HepG2 (cell line): ENCODE data around the gene NUDT17. TPM values are rescaled to one million over a fixed set of nuclear protein-coding genes. Genes with fewer than 3 reads are reported as not detected.

Experiments
- ARNT ChIP-seq: fragments of 450-650 bp; IDR thresholded peaks from 2 replicates; pipeline ENCODE4 v1.6.1; 2017
- ATF1 ChIP-seq: IDR thresholded peaks from 2 replicates; pipeline ENCODE4 v1.6.1; 2016; ENCODE audit warnings: mild to moderate bottlenecking, control low read depth
- FOXA1 ChIP-seq, 2 experiments: fragments of 450-650 bp in 1 of 2; sonication (generic) in 1 of 2; formaldehyde crosslinking in 1 of 2; IDR thresholded peaks; 2 replicates each; pipeline versions ENCODE4 v1.4.0 to v1.6.1; 2016 to 2020; ENCODE audit warnings: missing genetic modification reagents in 1 of 2
- FOXA3 ChIP-seq: IDR thresholded peaks from 2 replicates; pipeline ENCODE4 v1.6.1; 2016; ENCODE audit warnings: missing genetic modification reagents, missing compliant biosample characterization
- FOXP4 ChIP-seq: sonication (generic); formaldehyde crosslinking; IDR thresholded peaks from 2 replicates; pipeline ENCODE4 v1.4.0; 2020; ENCODE audit warnings: missing genetic modification reagents
- HDAC6 ChIP-seq: fragments of 200-600 bp; sonication (generic); IDR thresholded peaks from 2 replicates; pipeline ENCODE4 v1.7.0; 2017; ENCODE audit warnings: mild to moderate bottlenecking, antibody characterized with exemption, low read length, low read depth
- KLF9 ChIP-seq: IDR thresholded peaks from 2 replicates; pipeline ENCODE4 v1.6.1; 2016; ENCODE audit warnings: low read depth
- KMT2B ChIP-seq: IDR thresholded peaks from 2 replicates; pipeline ENCODE4 v1.6.1; 2016; ENCODE audit warnings: missing genetic modification reagents, missing compliant biosample characterization
- MLXIP ChIP-seq: sonication (generic); formaldehyde crosslinking; IDR thresholded peaks from 2 replicates; pipeline ENCODE4 v1.9.0; 2021; ENCODE audit warnings: missing genetic modification reagents, borderline replicate concordance
- MXD4 ChIP-seq: IDR thresholded peaks from 2 replicates; pipeline ENCODE4 v1.6.1; 2016; ENCODE audit warnings: mild to moderate bottlenecking, missing biosample characterization, missing genetic modification reagents
- NBN ChIP-seq: fragments of 450-650 bp; conservative IDR thresholded peaks from 2 replicates; pipeline ENCODE4 v1.6.1; 2017
- NKX3-1 ChIP-seq: sonication (generic); formaldehyde crosslinking; IDR thresholded peaks from 2 replicates; pipeline ENCODE4 v1.5.0; 2020; ENCODE audit warnings: missing genetic modification reagents
- NRL ChIP-seq: sonication (generic); formaldehyde crosslinking; IDR thresholded peaks from 2 replicates; pipeline ENCODE4 v1.5.0; 2020; ENCODE audit warnings: missing genetic modification reagents, mild to moderate bottlenecking, moderate library complexity, borderline replicate concordance
- SIN3B ChIP-seq: fragments of 150-350 bp; IDR thresholded peaks from 2 replicates; pipeline ENCODE4 v1.6.1; 2014; ENCODE audit warnings: low read length
- ZNF75D ChIP-seq: sonication (generic); formaldehyde crosslinking; IDR thresholded peaks from 2 replicates; pipeline ENCODE4 v1.8.1; 2023; ENCODE audit warnings: missing genetic modification reagents, mild to moderate bottlenecking, borderline replicate concordance
- ZNF776 ChIP-seq: sonication (generic); formaldehyde crosslinking; IDR thresholded peaks from 2 replicates; pipeline ENCODE4 v1.4.0; 2020; ENCODE audit warnings: mild to moderate bottlenecking, missing genetic modification reagents
- polyA plus RNA-seq, 8 experiments: library from polyadenylated mRNA; depleted of rRNA in 3 of 8; stranded (reverse) in 7 of 8; unstranded in 1 of 8; fragments of >200 nt; fragmentation: Illumina TruSeq in 4 of 8; extraction: Trizol in 4 of 8; gene quantifications; 2 replicates each; pipeline versions ENCODE4 v1.2.1 to v1.2.3, GENCODE V29; 2011 to 2016; ENCODE audit warnings: low read depth in 4 of 8, missing spikeins in 1 of 8, mixed read lengths in 1 of 8; ENCODE audit not compliant: insufficient read depth in 1 of 8
- total RNA-seq, 5 experiments: library from RNA; depleted of rRNA; stranded (reverse); fragments of >200 nt; fragmentation: Illumina TruSeq; extraction: Trizol; gene quantifications; 2 replicates each; pipeline ENCODE4 v1.2.3, GENCODE V29; 2016; ENCODE audit warnings: low read depth in 1 of 5
- TF ChIP-seq, protein P1 (sequence below): sonication (generic); formaldehyde crosslinking; IDR thresholded peaks from 2 replicates; pipeline ENCODE4 v1.8.1; 2023; ENCODE audit warnings: mild to moderate bottlenecking, moderate library complexity, missing genetic modification reagents
- TF ChIP-seq, protein P2 (sequence below): sonication (generic); formaldehyde crosslinking; IDR thresholded peaks from 2 replicates; pipeline ENCODE4 v1.4.0; 2020; ENCODE audit warnings: low read depth, mild to moderate bottlenecking, missing genetic modification reagents
- TF ChIP-seq, protein P3 (sequence below): sonication (generic); formaldehyde crosslinking; IDR thresholded peaks from 2 replicates; pipeline ENCODE4 v1.9.0; 2021; ENCODE audit warnings: missing genetic modification reagents, mild to moderate bottlenecking, borderline replicate concordance
- TF ChIP-seq, protein P4 (sequence below): sonication (generic); formaldehyde crosslinking; conservative IDR thresholded peaks from 2 replicates; pipeline ENCODE4 v1.4.0; 2020; ENCODE audit warnings: missing genetic modification reagents

Gene NUDT17
- total and polyA plus RNA-seq, 2 of the 13 experiments (the other 11 are each of a cell fraction or from before 2014, with no cell fraction given): 2.6 to 5.8 TPM

GRCh38 chr1:145891587-145892485 lies 46.4 kb downstream of the NUDT17 start (continued):
- TF ChIP-seq SIN3B (no peak), KLF9 (CRISPR knock-in tag) (no peak), FOXP4 (peak; percentile 83), MLXIP (CRISPR knock-in tag) (no peak), FOXA1 (IDR thresholded peaks at IDR 0.05) (peak; percentile 93), FOXA1 (CRISPR knock-in tag; IDR thresholded peaks at IDR 0.05) (peak; percentile 99), ZNF776 (CRISPR knock-in tag) (no peak), MXD4 (CRISPR knock-in tag) (no peak), HDAC6 (no peak), ZNF75D (CRISPR knock-in tag) (no peak), FOXA3 (peak; percentile 94), ARNT (no peak), ATF1 (CRISPR knock-in tag) (peak; percentile 48; the same call in 1 of the 2 replicates), KMT2B (CRISPR knock-in tag) (0 out of 2 replicates have a peak, but pooled peaks have one; percentile 64), NRL (CRISPR knock-in tag) (0 out of 2 replicates have a peak, but pooled peaks have one; percentile 29), NBN (no peak), NKX3-1 (CRISPR knock-in tag) (no peak)
- TF ChIP-seq, protein P1, sequence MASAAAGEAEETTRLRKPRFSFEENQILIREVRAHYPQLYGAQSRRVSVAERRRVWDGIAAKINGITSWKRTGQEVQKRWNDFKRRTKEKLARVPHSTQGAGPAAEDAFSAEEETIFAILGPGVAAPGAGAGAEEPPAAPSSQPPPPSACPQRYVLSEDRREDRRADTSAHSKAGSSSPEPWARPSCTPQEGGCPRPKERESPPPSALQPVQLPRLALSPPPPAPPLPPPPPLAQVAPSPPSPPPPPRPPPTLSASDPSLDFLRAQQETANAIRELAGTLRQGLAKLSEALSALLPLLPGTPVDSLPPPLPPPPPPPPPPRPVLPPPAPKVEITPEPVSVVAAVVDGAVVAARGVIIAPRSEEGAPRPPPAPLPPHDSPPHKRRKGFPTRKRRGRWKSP: peak; percentile 82; the same call in 1 of the 2 replicates
- TF ChIP-seq, protein P2, sequence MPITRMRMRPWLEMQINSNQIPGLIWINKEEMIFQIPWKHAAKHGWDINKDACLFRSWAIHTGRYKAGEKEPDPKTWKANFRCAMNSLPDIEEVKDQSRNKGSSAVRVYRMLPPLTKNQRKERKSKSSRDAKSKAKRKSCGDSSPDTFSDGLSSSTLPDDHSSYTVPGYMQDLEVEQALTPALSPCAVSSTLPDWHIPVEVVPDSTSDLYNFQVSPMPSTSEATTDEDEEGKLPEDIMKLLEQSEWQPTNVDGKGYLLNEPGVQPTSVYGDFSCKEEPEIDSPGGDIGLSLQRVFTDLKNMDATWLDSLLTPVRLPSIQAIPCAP (CRISPR knock-in tag): no peak
- TF ChIP-seq, protein P3, sequence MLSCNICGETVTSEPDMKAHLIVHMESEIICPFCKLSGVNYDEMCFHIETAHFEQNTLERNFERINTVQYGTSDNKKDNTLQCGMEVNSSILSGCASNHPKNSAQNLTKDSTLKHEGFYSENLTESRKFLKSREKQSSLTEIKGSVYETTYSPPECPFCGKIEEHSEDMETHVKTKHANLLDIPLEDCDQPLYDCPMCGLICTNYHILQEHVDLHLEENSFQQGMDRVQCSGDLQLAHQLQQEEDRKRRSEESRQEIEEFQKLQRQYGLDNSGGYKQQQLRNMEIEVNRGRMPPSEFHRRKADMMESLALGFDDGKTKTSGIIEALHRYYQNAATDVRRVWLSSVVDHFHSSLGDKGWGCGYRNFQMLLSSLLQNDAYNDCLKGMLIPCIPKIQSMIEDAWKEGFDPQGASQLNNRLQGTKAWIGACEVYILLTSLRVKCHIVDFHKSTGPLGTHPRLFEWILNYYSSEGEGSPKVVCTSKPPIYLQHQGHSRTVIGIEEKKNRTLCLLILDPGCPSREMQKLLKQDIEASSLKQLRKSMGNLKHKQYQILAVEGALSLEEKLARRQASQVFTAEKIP (CRISPR knock-in tag): no peak
- TF ChIP-seq, protein P4, sequence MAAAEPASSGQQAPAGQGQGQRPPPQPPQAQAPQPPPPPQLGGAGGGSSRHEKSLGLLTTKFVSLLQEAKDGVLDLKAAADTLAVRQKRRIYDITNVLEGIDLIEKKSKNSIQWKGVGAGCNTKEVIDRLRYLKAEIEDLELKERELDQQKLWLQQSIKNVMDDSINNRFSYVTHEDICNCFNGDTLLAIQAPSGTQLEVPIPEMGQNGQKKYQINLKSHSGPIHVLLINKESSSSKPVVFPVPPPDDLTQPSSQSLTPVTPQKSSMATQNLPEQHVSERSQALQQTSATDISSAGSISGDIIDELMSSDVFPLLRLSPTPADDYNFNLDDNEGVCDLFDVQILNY: no peak
